Renal cortex interstitium (tissue), 3 donors: Measurements from ENCODE around the gene ZNF540. TPM values are rescaled to one million over a fixed set of nuclear protein-coding genes. Genes with fewer than 3 reads are reported as not detected.

Experiments used
- polyA plus RNA-seq, 3 donors: library from polyadenylated mRNA; unstranded; fragments of 120-200 nt; gene quantifications; one replicate each; pipeline ENCODE4 v1.2.1, GENCODE V29; 2013; ENCODE audit not compliant: insufficient read length in 3 of 3

Gene ZNF540
- polyA plus RNA-seq, 3 donors = 3.1 to 6.2 (median 5.1) TPM

Other genes with a start within 250 kb of the ZNF540 start
- 1 to 10 TPM; 7.7 to 10.0 (median 9.8) TPM for gene ZNF527, start 223.8 kb upstream of the ZNF540 start, polyA plus RNA-seq
- 10 to 100 TPM; 10.5 to 14.6 (median 10.6) TPM for gene ZNF569, start 127.4 kb upstream of the ZNF540 start, polyA plus RNA-seq
- 10 to 100 TPM in 2 of 3 donors, 1 to 10 TPM in 1; 9.4 to 11.3 (median 10.5) TPM for gene ZNF570, start 125.5 kb upstream of the ZNF540 start, polyA plus RNA-seq
- 10 to 100 TPM; 19.9 to 32.9 (median 24.7) TPM for gene ZNF793, start 87.9 kb upstream of the ZNF540 start, polyA plus RNA-seq
- gene ZNF571, start 84 bp upstream of the ZNF540 start, polyA plus RNA-seq = 10 to 100 TPM in 1 of 3 donors, 1 to 10 TPM in 2; 9.1 to 10.6 (median 9.8) TPM
- gene ZFP30, start 60.6 kb downstream of the ZNF540 start, polyA plus RNA-seq = 10 to 100 TPM; 22.6 to 28.0 (median 24.8) TPM
- 10 to 100 TPM; 11.7 to 16.4 (median 12.5) TPM for gene ZNF607, start 124.9 kb downstream of the ZNF540 start, polyA plus RNA-seq
- gene ZNF573, start 184.7 kb downstream of the ZNF540 start, polyA plus RNA-seq = 10 to 100 TPM; 11.9 to 21.3 (median 13.9) TPM